ENCODE measurements around the gene SPRED3.
"Not testable (repeated sequence)": the region's sequence is repeated elsewhere in the genome, so short reads cannot be mapped to it uniquely, and the experiment has no call there.

- not testable (repeated sequence) for TF ChIP-seq CTCF, POLR2A (IDR thresholded peaks at IDR 0.05)
Measured at GRCh38 chr19:38339011-38339410, 49.5 kb upstream of the SPRED3 start.

All from thyroid gland (tissue), 4 donors.